ENCODE data around the gene PADI2. TPM values are rescaled to one million over a fixed set of nuclear protein-coding genes. Genes with fewer than 3 reads are reported as not detected.

PADI2 gene
- total RNA-seq, 1 donor from 2014 or later: 0.49 TPM

- TF ChIP-seq CTCF (IDR thresholded peaks at IDR 0.05; ENCODE audit: borderline replicate concordance): no peak
- intact Hi-C loops (cut with micrococcal nuclease): no loop called here
Measured at GRCh38 chr1:17023102-17023501, 96.1 kb downstream of the PADI2 start.

GRCh38 chr1:17021896-17022295 is 97.4 kb downstream of the PADI2 start:
- Histone ChIP-seq H3K9me3 (replicated peaks) (no peaks in the 10 kb centered on the region), H3K4me1 (no peaks in the 10 kb centered on the region), H3K4me3 (no peak overlapping the region), H3K27me3 (ENCODE audit: low read depth) (no peaks in the 10 kb centered on the region), H3K27ac (replicated peaks) (no peak overlapping the region), H3K36me3 (peaks cover 95% of the 10 kb centered on the region)
- no peak for DNase-seq
- no peak for TF ChIP-seq CTCF (IDR thresholded peaks at IDR 0.05; ENCODE audit: borderline replicate concordance)
- intact Hi-C loops (cut with micrococcal nuclease): no loop called here

More at GRCh38 chr1:17023102-17023501, 96.1 kb downstream of the PADI2 start:
- Histone ChIP-seq H3K27me3 (ENCODE audit: low read depth) (no peaks in the 10 kb centered on the region), H3K9me3 (replicated peaks) (no peaks in the 10 kb centered on the region), H3K4me1 (peaks cover 4% of the 10 kb centered on the region), H3K27ac (replicated peaks) (no peak overlapping the region), H3K4me3 (no peak overlapping the region), H3K36me3 (peaks cover 100% of the 10 kb centered on the region)
- no peak for DNase-seq

- TF ChIP-seq CTCF (IDR thresholded peaks at IDR 0.05; ENCODE audit: borderline replicate concordance): no peak
- H3K27me3 ChIP-seq (ENCODE audit: low read depth): no peaks in the 10 kb centered on the region
- H3K27ac ChIP-seq (replicated peaks): no peak overlapping the region
- H3K4me3 ChIP-seq: no peak overlapping the region
- H3K9me3 ChIP-seq (replicated peaks): no peaks in the 10 kb centered on the region
- peaks cover 81% of the 10 kb centered on the region for H3K36me3 ChIP-seq
- intact Hi-C loops (cut with micrococcal nuclease): no loop called here
- no peaks in the 10 kb centered on the region for H3K4me1 ChIP-seq
- DNase-seq: no peak
Measured at GRCh38 chr1:17020502-17020901, 98.7 kb downstream of the PADI2 start.

GRCh38 chr1:17018849-17019248 is 100.4 kb downstream of the PADI2 start:
- H3K27ac ChIP-seq (replicated peaks): no peak overlapping the region
- no peaks in the 10 kb centered on the region for H3K4me1 ChIP-seq
- H3K36me3 ChIP-seq: peaks cover 65% of the 10 kb centered on the region
- H3K9me3 ChIP-seq (replicated peaks): no peaks in the 10 kb centered on the region
- no peaks in the 10 kb centered on the region for H3K27me3 ChIP-seq (ENCODE audit: low read depth)
- no peak for TF ChIP-seq CTCF (IDR thresholded peaks at IDR 0.05; ENCODE audit: borderline replicate concordance)
- intact Hi-C loops (cut with micrococcal nuclease): no loop called here
- no peak overlapping the region for H3K4me3 ChIP-seq
- no peak for DNase-seq

- no peak for TF ChIP-seq CTCF (IDR thresholded peaks at IDR 0.05; ENCODE audit: borderline replicate concordance)
- H3K4me1 ChIP-seq: peaks cover under 1% of the 10 kb centered on the region
- no peaks in the 10 kb centered on the region for H3K9me3 ChIP-seq (replicated peaks)
- no peak overlapping the region for H3K27ac ChIP-seq (replicated peaks)
- no peaks in the 10 kb centered on the region for H3K27me3 ChIP-seq (ENCODE audit: low read depth)
- intact Hi-C loops (cut with micrococcal nuclease): no loop called here
- no peak for DNase-seq
- H3K36me3 ChIP-seq: peaks cover 50% of the 10 kb centered on the region
- H3K4me3 ChIP-seq: no peak overlapping the region
Measured at GRCh38 chr1:17017435-17017834, 101.8 kb downstream of the PADI2 start.

Other genes with a start within 250 kb of the PADI2 start
- gene RNU1-2, start 223.5 kb downstream of the PADI2 start, total RNA-seq: 6,072 TPM
- 8.9 TPM for gene CROCC, start 197.5 kb downstream of the PADI2 start, total RNA-seq
- 3.0 TPM for gene MFAP2, start 138.8 kb downstream of the PADI2 start, total RNA-seq
- gene ATP13A2, start 107.5 kb downstream of the PADI2 start, total RNA-seq: 11.2 TPM
- 393 TPM for gene SDHB, start 65.4 kb downstream of the PADI2 start, total RNA-seq
- gene PADI1, start 85.7 kb upstream of the PADI2 start, total RNA-seq: not detected
- gene PADI3, start 129.6 kb upstream of the PADI2 start, total RNA-seq: not detected
- gene PADI4, start 188.7 kb upstream of the PADI2 start, total RNA-seq: 0.22 TPM